ENCODE data around the gene SMPDL3A. TPM values are rescaled to one million over a fixed set of nuclear protein-coding genes. Genes with fewer than 3 reads are reported as not detected.
A peak's percentile ranks its signal among the peaks of the same experiment; 100 is the strongest.
"Not testable (repeated sequence)": the region's sequence is repeated elsewhere in the genome, so short reads cannot be mapped to it uniquely, and the experiment has no call there.

Gene SMPDL3A, protein sequence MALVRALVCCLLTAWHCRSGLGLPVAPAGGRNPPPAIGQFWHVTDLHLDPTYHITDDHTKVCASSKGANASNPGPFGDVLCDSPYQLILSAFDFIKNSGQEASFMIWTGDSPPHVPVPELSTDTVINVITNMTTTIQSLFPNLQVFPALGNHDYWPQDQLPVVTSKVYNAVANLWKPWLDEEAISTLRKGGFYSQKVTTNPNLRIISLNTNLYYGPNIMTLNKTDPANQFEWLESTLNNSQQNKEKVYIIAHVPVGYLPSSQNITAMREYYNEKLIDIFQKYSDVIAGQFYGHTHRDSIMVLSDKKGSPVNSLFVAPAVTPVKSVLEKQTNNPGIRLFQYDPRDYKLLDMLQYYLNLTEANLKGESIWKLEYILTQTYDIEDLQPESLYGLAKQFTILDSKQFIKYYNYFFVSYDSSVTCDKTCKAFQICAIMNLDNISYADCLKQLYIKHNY
- 7.4 and 16.5 TPM in 2 replicates for total RNA-seq (2014; rRNA removed; shearing (Covaris generic); ENCODE audit: low replicate concordance)

DNA sequence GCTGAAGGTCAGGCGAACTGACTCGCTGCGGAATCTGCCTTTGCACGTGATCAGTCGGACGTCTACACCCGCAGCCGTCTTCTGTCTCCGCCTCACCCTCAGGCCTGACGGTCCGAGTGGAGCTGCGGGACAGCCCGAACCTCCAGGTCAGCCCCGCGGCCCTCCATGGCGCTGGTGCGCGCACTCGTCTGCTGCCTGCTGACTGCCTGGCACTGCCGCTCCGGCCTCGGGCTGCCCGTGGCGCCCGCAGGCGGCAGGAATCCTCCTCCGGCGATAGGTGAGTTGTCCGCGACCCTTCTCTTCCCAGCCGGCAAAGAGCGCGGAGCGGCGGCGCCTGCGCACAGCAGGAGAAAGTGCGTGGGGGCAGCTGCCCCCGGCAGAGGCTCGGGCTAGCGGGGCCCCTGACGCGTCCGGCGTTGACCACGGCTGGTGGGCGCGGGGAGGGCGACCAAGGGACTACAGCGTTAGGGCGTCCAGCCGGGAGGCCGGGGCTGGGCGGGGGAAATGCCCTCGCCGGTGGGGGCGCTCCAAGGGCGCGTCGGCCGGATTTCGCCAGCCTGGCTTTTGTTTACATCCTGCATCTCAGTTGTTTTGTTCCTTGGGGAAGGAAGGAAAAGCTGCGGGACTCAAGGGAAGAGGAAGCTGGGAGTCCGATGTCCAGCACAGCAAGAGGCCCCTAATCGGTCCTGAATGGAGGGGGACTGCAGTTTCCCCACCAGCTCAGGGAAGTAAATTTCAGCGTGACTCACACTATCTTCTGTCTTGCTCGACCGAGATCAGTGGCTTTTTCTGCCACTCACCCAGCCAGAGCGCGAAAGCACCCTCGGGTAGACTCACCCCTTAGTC is at the start of gene SMPDL3A:
Gene SMPDL3A, plus strand, starts transcription at position 77 of the 846 bp plus-strand sequence. Its CDS starts 89 bp downstream, at position 166.
- in situ Hi-C loops (cut with HindIII; ENCODE audit: low pct_unique_long_range_greater_than_20kb, low sequenced_read_pairs), result loop anchor here (5.0 kb wide), 1 partner anchor 48 kb away; no protein-coding TSS in a partner anchor

DNA sequence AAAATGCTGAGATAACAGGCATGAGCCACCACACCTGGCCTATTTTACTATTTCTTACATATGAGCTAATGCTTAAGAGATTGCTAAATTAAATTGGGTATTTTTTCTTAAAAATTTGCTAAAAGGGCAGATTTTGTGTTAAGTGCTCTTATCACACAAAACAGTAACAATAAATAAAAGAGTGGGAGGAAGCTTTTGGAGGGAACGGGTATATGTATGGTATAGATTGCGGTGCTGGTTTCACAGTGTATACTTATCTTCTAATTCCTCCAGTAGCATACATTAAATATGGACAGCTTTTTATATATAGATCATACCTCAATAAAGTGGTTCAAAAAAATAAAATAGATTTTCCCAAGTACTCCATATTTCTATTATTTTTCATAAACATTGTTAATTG is 49.0 kb upstream of the SMPDL3A start:
- in situ Hi-C loops (cut with HindIII; ENCODE audit: low pct_unique_long_range_greater_than_20kb, low sequenced_read_pairs), result no loop called here

More for the DNA sequence above, at the start of gene SMPDL3A:
- DNase-seq (ENCODE audit: low read depth), result peak; percentile 88

DNA sequence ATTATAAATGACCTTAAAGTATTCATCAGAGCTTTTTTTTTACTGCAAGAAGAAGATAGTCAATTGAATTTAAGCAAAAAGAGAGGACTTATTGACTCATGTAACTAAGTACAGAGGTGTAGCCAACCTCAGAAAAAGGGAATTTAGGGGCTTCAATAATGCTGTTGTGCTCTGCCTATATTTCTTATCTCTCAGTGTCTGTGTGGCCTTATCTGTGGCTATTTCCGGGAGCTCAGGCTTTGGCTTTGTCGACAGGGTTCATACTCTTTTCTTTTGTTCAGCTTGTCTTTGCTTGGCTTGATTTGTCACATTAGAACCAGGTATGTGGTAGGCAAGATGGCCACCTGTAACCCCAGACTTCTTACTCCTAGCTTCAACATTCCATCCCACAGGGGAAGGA is 48.1 kb upstream of the SMPDL3A start:
- in situ Hi-C loops (cut with HindIII; ENCODE audit: low pct_unique_long_range_greater_than_20kb, low sequenced_read_pairs), result no loop called here
- no peak for DNase-seq (ENCODE audit: low read depth)

More for the DNA sequence above, 49.0 kb upstream of the SMPDL3A start:
- no peak for DNase-seq (ENCODE audit: low read depth)

DNA sequence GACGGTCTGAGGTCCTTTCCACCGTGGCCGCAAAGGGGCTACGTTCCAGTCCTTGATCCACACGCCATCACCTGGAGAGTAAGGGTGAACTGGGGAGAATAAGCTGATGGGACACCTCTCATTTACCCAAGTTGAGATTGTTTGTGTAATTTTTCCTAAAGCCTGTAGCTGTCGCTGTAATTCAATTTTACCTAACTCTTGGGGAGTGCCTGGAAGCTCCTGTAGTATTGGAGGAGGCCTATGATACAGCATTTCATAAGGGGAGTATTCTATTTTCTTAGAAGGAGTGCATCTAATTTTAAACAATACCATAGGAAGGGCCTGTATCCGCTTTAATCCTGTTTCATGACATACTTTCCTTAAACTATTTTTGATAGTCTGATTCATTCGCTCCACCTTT is 44.8 kb upstream of the SMPDL3A start:
- DNase-seq (ENCODE audit: low read depth), result peak; percentile 32
- in situ Hi-C loops (cut with HindIII; ENCODE audit: low pct_unique_long_range_greater_than_20kb, low sequenced_read_pairs), result not testable (repeated sequence)

DNA sequence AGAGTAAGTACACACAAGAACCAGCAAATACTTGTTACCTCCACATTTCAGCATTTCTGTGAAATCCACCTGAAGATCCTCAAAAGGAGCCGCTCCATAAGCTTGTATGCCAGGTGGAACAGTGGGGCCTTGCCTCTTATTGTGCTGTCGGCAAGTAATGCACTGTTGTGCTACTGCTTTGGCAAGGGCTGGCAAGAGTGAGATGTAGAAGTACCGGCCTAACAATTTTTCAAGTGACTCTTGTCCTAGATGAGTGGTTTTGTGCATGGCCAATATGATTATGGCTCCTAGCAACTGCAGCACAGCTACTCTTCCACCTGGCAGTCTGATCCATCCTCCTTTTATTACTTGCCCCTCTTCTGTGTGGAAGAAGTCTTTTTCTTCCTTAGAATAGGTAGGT is 44.2 kb upstream of the SMPDL3A start:
- DNase-seq (ENCODE audit: low read depth); in situ Hi-C loops (cut with HindIII; ENCODE audit: low pct_unique_long_range_greater_than_20kb, low sequenced_read_pairs): not testable (repeated sequence)

DNA sequence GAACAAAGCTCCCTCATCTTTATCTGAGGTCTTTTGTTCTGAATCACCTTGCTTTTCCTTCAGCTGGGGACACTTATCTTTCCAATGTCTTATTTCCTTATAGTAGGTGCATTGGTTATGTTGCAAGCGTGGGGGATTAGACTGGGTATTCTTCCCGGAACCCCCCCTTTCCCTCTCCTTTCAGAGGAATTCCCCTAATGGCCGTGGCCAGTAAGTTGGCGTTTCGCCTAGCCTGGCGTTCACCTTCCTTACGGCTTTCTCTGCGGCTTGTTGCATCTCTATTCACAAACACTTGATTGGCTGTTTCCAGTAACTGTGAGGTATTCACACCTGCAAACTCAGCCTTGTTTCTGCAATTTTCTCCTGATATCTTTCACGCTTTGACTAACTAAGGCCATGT is 42.4 kb upstream of the SMPDL3A start:
- peak; percentile 60 for DNase-seq (ENCODE audit: low read depth)
- in situ Hi-C loops (cut with HindIII; ENCODE audit: low pct_unique_long_range_greater_than_20kb, low sequenced_read_pairs), result no loop called here

DNA sequence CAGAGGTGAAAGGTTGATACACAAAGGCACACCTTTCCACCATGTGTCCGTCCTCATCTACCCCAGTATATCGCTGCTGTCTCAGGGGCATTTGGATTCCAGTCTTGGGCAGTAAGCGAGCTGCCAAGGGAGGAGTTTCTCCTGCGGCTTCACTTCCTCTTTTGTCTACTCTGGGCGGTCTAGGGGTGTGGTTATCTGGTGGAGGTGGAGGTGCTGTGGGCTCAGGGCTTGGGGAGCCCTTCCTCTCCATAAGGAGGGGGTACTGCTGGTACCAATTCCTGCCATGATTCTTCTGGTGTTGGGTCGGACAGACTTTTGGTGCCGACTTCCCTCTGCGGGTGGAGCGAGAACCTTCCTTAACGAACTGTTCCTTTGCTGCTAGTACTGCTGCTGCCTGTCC is 41.5 kb upstream of the SMPDL3A start:
- DNase-seq (ENCODE audit: low read depth), result peak; percentile 73
- in situ Hi-C loops (cut with HindIII; ENCODE audit: low pct_unique_long_range_greater_than_20kb, low sequenced_read_pairs), result no loop called here

DNA sequence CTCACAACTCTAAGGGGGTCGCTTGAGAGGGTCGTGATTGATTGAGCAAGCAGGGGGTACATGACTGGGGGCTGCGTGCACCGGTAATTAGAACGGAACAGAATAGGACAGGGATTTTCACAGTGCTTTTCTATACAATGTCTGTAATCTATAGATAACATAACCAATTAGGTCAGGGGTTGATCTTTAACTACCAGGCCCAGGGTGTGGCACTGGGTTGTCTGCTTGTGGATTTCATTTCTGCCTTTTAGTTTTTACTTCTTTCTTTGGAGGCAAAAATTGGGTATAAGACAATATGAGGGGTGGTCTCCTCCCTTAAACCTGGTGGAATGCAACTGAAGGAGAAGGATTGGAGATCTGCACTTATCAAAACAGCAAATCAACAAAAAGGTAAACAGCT is 40.1 kb upstream of the SMPDL3A start:
- in situ Hi-C loops (cut with HindIII; ENCODE audit: low pct_unique_long_range_greater_than_20kb, low sequenced_read_pairs); DNase-seq (ENCODE audit: low read depth): not testable (repeated sequence)

DNA sequence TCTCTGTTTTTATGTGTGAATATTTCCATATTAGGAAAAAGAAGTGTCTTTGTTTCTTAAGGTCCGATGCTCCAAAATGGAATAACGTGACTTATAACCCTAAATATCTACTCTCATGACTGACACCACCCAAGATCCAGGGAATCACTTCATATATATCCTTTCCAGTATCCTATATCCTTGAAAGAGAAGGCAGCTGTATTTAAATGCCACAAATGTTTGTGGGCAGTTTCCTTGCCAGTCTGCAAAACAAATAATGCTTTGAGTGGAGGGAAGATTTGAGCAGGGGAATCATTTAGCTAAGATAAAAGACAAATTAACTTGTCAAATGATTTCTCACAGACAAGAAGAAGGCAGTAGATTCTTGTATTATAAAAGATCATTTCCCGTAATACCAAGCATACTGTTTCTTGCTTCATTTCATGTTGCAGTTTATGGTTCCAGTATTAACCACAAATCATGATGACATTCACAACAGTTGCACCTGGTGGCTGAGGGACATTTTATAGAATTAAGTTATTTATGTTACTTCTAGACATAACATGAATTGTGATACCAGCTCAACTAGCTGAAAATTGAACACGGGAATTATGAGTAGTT is 39.5 kb upstream of the SMPDL3A start:
- in situ Hi-C loops (cut with HindIII; ENCODE audit: low pct_unique_long_range_greater_than_20kb, low sequenced_read_pairs), result no loop called here
- peak; percentile 48 for DNase-seq (ENCODE audit: low read depth)

DNA sequence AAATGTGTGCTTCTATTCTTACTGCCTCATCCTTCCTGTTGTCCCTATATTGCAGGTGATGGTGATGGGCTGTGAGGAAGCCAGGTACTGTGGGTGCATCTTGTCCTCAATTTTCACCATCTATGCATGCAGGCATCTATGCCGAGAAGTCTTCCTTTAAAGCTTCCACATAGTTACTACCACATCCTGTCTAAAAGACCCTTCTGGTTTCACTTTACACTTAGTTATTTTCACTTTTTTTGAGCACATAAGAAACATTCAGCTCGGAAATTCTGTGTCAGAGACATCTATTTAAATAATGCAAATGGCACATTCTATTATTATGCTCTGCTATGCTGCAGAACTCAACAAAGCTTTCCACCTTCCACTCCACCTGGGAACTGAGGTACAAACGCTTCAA is 37.7 kb upstream of the SMPDL3A start:
- in situ Hi-C loops (cut with HindIII; ENCODE audit: low pct_unique_long_range_greater_than_20kb, low sequenced_read_pairs), result no loop called here

DNA sequence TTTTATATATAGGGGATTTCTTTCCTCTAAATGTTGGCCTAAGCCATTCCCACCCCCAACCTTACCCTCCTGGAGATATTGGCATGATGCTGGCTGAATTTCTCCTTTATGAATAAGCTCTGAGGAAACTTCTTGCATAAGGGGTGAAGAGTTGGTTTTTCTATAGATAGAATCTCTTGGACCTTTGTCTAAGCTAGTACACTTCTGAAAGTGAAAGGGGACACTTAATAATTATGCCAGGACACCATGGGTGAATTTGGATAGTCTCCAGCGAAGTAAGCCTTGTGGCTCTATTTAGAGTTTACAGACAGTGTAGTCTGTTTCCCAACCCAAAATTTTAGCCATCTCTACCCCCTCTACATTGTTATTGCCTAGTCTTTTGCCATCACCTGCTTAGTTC is 36.6 kb upstream of the SMPDL3A start:
- peak; percentile 26 for DNase-seq (ENCODE audit: low read depth)
- in situ Hi-C loops (cut with HindIII; ENCODE audit: low pct_unique_long_range_greater_than_20kb, low sequenced_read_pairs), result no loop called here

More for the DNA sequence above, 37.7 kb upstream of the SMPDL3A start:
- DNase-seq (ENCODE audit: low read depth), result peak; percentile 31

DNA sequence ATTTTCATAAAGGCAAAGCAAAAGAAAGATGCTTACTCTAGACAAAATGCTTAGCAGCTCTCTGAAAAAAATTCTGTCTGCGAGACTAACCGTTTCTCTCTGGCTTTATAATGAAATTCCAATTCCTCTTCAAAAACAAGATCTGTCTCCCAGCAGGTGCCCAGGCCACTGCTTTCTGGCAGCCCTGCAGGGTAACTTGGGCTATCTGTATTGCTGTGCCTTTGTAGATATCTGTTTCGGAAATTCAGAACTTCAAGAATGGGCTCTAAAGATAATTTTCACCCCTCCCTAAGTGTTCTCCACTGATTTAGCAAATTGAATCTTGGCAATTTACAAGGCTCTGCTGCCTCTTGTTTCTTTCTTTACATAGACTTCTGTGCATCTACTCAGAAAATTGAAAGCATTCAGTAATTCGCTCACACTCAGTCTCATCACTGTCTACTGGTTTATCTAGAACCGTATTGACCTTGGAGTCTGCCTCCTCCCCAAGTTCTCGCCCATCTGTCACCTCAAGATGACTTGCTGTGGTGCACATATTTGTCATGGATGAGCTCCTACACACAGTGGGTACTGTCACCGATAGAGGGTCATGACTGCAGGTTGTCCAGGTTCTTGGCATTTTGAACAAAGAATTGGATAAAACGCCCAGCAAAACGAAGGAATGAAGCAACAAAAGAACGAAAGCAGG is 35.9 kb upstream of the SMPDL3A start:
- DNase-seq (ENCODE audit: low read depth), result no peak
- in situ Hi-C loops (cut with HindIII; ENCODE audit: low pct_unique_long_range_greater_than_20kb, low sequenced_read_pairs), result no loop called here

DNA sequence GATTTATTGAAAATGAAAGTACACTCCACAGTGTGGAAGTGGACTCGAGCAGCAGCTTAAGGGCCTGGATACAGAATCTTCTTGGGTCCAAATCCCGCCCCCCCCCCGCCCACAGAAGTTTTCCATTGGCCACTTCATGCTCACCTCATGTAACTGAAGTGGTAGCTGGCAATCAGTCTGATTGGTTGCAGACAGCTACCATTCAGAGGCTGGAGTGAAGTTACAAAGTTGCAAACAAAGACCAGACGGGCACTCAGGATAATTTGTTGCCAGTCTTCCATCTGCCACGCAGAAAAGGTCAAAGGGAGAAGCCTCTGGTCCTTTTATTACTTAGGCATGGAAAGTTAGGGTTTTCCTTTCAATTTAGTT is 35.4 kb upstream of the SMPDL3A start:
- peak; percentile 82 for DNase-seq (ENCODE audit: low read depth)
- in situ Hi-C loops (cut with HindIII; ENCODE audit: low pct_unique_long_range_greater_than_20kb, low sequenced_read_pairs), result no loop called here

DNA sequence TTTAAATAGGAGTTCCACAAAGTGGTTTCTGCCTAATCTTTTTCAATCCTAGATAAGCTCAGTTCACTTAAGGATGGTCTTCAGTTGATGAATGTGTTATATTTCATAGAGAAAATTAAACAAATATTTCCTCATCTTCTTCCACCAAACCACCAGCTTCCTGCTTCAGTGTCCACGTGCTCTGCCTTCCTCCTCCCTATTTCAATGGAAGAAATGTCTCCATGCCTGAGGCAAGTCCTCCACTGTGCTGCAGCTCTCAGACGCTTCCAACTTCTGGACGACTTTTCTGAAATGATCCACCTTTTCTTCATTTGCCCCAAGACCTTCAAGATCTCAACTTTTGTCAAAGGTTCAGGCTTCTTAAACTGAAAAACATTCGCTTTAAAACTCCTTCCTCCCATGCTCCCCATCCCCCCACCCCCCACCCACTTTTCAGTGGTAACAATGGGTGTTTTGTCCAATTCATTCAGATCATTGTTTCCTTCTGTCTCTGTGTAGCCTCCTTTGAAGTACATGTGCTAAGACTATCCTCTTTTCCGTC is 34.8 kb upstream of the SMPDL3A start:
- in situ Hi-C loops (cut with HindIII; ENCODE audit: low pct_unique_long_range_greater_than_20kb, low sequenced_read_pairs), result no loop called here
- DNase-seq (ENCODE audit: low read depth), result no peak

DNA sequence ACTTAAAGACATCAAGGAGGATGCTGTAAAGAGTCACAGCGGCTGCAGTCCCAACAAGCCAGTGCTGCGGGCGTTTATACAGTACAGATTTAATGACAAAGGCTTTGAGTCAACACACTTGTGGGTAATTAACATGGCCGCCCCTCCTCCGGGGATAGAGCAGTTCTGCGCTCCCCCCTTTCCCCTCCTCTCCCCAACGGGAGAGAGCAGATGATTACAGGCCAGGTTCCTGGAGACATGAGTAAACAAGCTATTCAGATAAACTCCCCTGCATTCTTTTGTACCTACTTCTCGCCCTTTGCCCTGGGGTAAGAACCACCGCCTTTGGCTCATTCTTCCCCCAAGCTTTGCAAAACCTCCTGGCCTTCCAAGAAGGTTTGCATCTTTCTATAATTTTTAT is 33.2 kb upstream of the SMPDL3A start:
- DNase-seq (ENCODE audit: low read depth), result no peak
- in situ Hi-C loops (cut with HindIII; ENCODE audit: low pct_unique_long_range_greater_than_20kb, low sequenced_read_pairs), result no loop called here

DNA sequence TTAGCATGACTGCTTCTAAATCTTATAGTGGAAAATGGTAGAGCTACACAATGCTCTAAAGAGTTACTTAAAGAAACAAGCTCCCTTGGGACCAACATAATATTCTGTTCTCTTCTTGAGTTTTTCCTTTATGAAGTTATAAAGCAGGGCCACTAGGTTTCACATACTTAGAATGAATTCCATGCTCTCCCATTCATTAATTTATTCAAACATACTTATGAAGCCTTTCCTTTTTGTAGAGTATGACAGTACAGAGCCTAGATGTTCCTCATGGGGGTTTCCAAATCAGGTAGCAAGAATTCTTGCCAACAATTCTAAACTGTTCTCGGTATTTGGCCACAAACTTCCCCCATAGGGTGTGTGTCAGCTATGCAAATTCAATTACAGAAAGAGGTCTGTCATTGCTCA is 30.1 kb upstream of the SMPDL3A start:
- no peak for DNase-seq (ENCODE audit: low read depth)
- in situ Hi-C loops (cut with HindIII; ENCODE audit: low pct_unique_long_range_greater_than_20kb, low sequenced_read_pairs), result no loop called here

DNA sequence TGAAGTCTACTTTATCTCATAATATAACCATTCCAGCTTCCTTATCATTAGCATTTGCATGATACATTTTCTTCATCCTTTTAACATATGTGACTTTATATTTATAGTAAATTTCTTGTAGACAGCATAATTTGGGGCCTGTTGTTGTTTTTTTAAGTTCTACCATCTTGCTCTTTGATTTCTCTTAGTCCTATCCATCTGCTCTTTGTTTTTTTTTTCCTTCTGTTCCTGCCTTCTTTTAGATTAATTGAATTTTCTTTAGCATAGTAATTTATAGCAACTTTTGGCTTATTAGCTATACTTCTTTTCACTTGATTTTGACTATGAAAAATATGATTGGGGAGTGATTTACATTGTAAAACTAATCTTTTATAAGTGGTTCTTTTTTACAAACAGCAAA is 28.7 kb upstream of the SMPDL3A start:
- DNase-seq (ENCODE audit: low read depth), result no peak
- in situ Hi-C loops (cut with HindIII; ENCODE audit: low pct_unique_long_range_greater_than_20kb, low sequenced_read_pairs), result no loop called here

DNA sequence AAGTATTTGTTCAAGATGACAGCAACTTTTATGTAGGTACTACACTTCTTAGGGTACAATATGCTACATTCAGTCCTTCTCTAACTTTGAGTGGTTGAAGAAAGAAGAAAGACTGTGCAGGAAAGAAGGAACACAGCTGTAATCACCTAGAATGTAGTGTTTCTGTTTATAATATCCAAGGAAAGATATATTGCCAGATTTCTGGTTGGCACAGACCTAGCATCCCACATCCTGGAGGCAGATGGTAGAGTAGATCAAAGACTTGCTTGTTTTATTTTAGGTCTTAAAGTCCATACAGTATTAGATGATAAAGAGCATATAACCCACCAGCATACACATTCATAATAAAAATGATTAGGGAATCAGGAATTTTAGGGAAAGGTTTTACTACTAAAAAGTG is 22.8 kb upstream of the SMPDL3A start:
- in situ Hi-C loops (cut with HindIII; ENCODE audit: low pct_unique_long_range_greater_than_20kb, low sequenced_read_pairs), result no loop called here
- DNase-seq (ENCODE audit: low read depth), result no peak
